Measurements from ENCODE around the gene LY6G5B.

LY6G5B gene

GRCh38 chr6:31669676-31670075, at the start of gene LY6G5B:
Gene LY6G5B, plus strand, starts transcription at chr6:31669976. Its CDS starts 975 bp downstream, at chr6:31670951.
- DNase-seq (ENCODE audit: low read depth in 2 of 2), result no peak

GRCh38 chr6:31620586-31621319, 49.0 kb upstream of the LY6G5B start, which contains the start of gene PRRC2A:
Gene PRRC2A, plus strand, starts transcription at chr6:31620715. Its CDS starts 2,075 bp downstream, at chr6:31622790.
- DNase-seq (ENCODE audit: low read depth in 2 of 2), result peak; percentile 28 to 99

- no peak for DNase-seq (ENCODE audit: low read depth in 2 of 2)
These were observed 48.3 kb upstream of the LY6G5B start for GRCh38 chr6:31621320-31621939.

- no peak for DNase-seq (ENCODE audit: low read depth in 2 of 2)
These were observed 47.8 kb upstream of the LY6G5B start for GRCh38 chr6:31621991-31622390.

GRCh38 chr6:31622684-31623091, 47.1 kb upstream of the LY6G5B start:
- DNase-seq (ENCODE audit: low read depth in 2 of 2), result no peak

GRCh38 chr6:31624070-31624469, 45.7 kb upstream of the LY6G5B start:
- no peak for DNase-seq (ENCODE audit: low read depth in 2 of 2)

- DNase-seq (ENCODE audit: low read depth in 2 of 2), result no peak
These were observed 42.8 kb upstream of the LY6G5B start for GRCh38 chr6:31626952-31627351.

GRCh38 chr6:31627690-31628287, 42.0 kb upstream of the LY6G5B start:
- DNase-seq (ENCODE audit: low read depth in 2 of 2), result no peak

- DNase-seq (ENCODE audit: low read depth in 2 of 2), result no peak
These were observed 40.8 kb upstream of the LY6G5B start for GRCh38 chr6:31629014-31629413.

- no peak for DNase-seq (ENCODE audit: low read depth in 2 of 2)
These were observed 39.4 kb upstream of the LY6G5B start for GRCh38 chr6:31630177-31630934.

GRCh38 chr6:31631209-31631608, 38.6 kb upstream of the LY6G5B start:
- DNase-seq (ENCODE audit: low read depth in 2 of 2), result no peak

GRCh38 chr6:31631681-31632278, 38.0 kb upstream of the LY6G5B start:
- DNase-seq (ENCODE audit: low read depth in 2 of 2), result no peak

GRCh38 chr6:31632279-31632946, 37.4 kb upstream of the LY6G5B start:
- DNase-seq (ENCODE audit: low read depth in 2 of 2), result no peak

GRCh38 chr6:31633447-31633846, 36.3 kb upstream of the LY6G5B start:
- DNase-seq (ENCODE audit: low read depth in 2 of 2), result no peak

GRCh38 chr6:31634131-31634530, 35.6 kb upstream of the LY6G5B start:
- DNase-seq (ENCODE audit: low read depth in 2 of 2), result no peak

GRCh38 chr6:31634969-31635575, 34.7 kb upstream of the LY6G5B start:
- no peak for DNase-seq (ENCODE audit: low read depth in 2 of 2)

- DNase-seq (ENCODE audit: low read depth in 2 of 2), result no peak
These were observed 32.8 kb upstream of the LY6G5B start for GRCh38 chr6:31636698-31637596.

- no peak for DNase-seq (ENCODE audit: low read depth in 2 of 2)
These were observed 30.7 kb upstream of the LY6G5B start for GRCh38 chr6:31639043-31639442.

- DNase-seq (ENCODE audit: low read depth in 2 of 2), result no peak
These were observed 30.3 kb upstream of the LY6G5B start for GRCh38 chr6:31639449-31639861.

- DNase-seq (ENCODE audit: low read depth in 2 of 2), result no peak
These were observed 29.2 kb upstream of the LY6G5B start for GRCh38 chr6:31640612-31641011.

Data from fibroblast of skin of left biceps (primary cell).